Measurements from ENCODE around the gene CCSER2. TPM values are rescaled to one million over a fixed set of nuclear protein-coding genes. Genes with fewer than 3 reads are reported as not detected.

Gene CCSER2
- total RNA-seq, 1 donor from 2014 or later = 49.6 TPM

GRCh38 chr10:84294766-84295447, 33.5 kb upstream of the CCSER2 start:
- no peak for TF ChIP-seq CTCF (IDR thresholded peaks at IDR 0.05; ENCODE audit: unreplicated experiment)
- H3K36me3 Mint-ChIP-seq (ENCODE audit: insufficient read depth) = no peaks in the 10 kb centered on the region
- H3K4me1 Mint-ChIP-seq (ENCODE audit: low read depth) = no peaks in the 10 kb centered on the region
- no peaks in the 10 kb centered on the region for H3K9me3 Mint-ChIP-seq (ENCODE audit: low read depth)
- no peak overlapping the region for H3K4me3 Mint-ChIP-seq (ENCODE audit: low read depth)
- peaks cover 4% of the 10 kb centered on the region for H3K27me3 Mint-ChIP-seq
- no peak overlapping the region for H3K27ac Mint-ChIP-seq
- no peak for DNase-seq (ENCODE audit: low spot score, unreplicated experiment)

DNA sequence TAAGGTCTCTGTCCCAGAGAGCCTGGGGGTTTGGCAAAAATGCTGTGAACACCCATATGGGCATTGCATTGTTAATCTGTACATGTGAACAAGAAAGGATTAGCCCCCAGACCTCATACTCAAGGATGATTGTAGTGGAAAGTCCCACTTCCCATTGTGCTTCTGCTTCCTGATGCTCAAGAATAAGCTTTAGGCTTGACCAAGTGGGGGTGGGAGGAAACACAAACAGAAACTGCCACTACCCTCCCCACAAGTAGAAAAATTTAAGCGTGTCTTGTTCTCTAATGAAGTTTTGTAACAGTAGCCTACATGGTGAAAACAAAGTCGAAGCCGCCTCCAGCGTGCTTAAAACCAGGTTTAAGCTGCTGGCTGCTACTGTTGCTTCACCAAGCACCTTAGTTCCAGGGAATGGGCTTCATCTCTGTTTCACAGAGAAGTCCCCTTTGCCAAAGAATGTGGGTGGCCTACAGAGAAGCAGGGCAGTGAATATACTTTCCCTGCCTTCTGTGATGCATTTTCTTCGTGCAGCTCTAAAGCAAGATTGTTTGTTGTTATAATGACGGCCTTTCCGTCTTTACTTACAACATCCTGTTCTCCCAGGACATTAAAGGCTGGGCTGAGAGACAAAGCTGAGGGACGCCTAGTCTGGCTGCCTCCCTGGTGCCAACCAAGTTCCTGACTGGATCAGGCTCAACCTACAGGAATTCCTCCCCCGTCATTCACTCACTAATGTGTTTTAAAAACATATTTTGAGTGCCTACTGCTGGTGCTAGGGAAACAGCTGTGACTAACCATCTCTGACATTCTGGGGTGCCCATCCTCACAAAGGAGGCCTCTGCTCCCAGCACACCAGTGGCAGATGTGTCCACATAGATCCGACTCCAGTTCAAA, 32.1 kb upstream of the CCSER2 start:
- H3K27me3 Mint-ChIP-seq = peaks cover 4% of the 10 kb centered on the region
- no peak for TF ChIP-seq CTCF (IDR thresholded peaks at IDR 0.05; ENCODE audit: unreplicated experiment)
- no peak overlapping the region for H3K27ac Mint-ChIP-seq
- no peak for DNase-seq (ENCODE audit: low spot score, unreplicated experiment)
- H3K9me3 Mint-ChIP-seq (ENCODE audit: low read depth) = no peaks in the 10 kb centered on the region
- H3K4me3 Mint-ChIP-seq (ENCODE audit: low read depth) = no peak overlapping the region
- H3K4me1 Mint-ChIP-seq (ENCODE audit: low read depth) = no peaks in the 10 kb centered on the region
- no peaks in the 10 kb centered on the region for H3K36me3 Mint-ChIP-seq (ENCODE audit: insufficient read depth)

GRCh38 chr10:84298057-84298456, 30.3 kb upstream of the CCSER2 start:
- H3K4me1 Mint-ChIP-seq (ENCODE audit: low read depth) = no peaks in the 10 kb centered on the region
- DNase-seq (ENCODE audit: low spot score, unreplicated experiment) = no peak
- no peak overlapping the region for H3K27ac Mint-ChIP-seq
- peaks cover 4% of the 10 kb centered on the region for H3K27me3 Mint-ChIP-seq
- no peak for TF ChIP-seq CTCF (IDR thresholded peaks at IDR 0.05; ENCODE audit: unreplicated experiment)
- no peaks in the 10 kb centered on the region for H3K9me3 Mint-ChIP-seq (ENCODE audit: low read depth)
- H3K36me3 Mint-ChIP-seq (ENCODE audit: insufficient read depth) = no peaks in the 10 kb centered on the region
- no peak overlapping the region for H3K4me3 Mint-ChIP-seq (ENCODE audit: low read depth)

DNA sequence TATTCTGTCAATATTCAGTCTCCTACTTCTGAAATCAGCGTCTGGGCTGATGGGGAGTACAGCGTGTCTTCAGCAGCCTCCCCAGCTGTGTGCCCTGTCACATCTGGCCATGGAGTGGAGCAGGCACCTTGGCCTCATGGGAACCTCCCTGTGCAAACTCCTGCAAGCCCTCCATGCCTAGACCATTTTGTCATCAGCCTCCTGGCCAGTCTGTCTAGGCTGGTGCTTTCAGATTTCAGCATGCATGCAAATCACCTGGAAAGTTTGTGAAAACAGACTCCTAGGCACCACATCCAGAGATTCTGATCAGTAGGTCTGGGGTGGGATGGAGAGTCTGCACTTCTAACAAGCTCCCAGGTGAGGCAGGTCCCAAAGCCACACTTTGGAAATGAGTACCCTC, 26.2 kb upstream of the CCSER2 start:
- H3K27ac Mint-ChIP-seq = no peak overlapping the region
- peaks cover 5% of the 10 kb centered on the region for H3K4me1 Mint-ChIP-seq (ENCODE audit: low read depth)
- H3K4me3 Mint-ChIP-seq (ENCODE audit: low read depth) = no peak overlapping the region
- H3K36me3 Mint-ChIP-seq (ENCODE audit: insufficient read depth) = no peaks in the 10 kb centered on the region
- H3K9me3 Mint-ChIP-seq (ENCODE audit: low read depth) = no peaks in the 10 kb centered on the region
- no peak for TF ChIP-seq CTCF (IDR thresholded peaks at IDR 0.05; ENCODE audit: unreplicated experiment)
- peaks cover 4% of the 10 kb centered on the region for H3K27me3 Mint-ChIP-seq
- no peak for DNase-seq (ENCODE audit: low spot score, unreplicated experiment)

GRCh38 chr10:84306751-84307384, 21.5 kb upstream of the CCSER2 start:
- H3K27ac Mint-ChIP-seq = no peak overlapping the region
- no peaks in the 10 kb centered on the region for H3K36me3 Mint-ChIP-seq (ENCODE audit: insufficient read depth)
- peaks cover 8% of the 10 kb centered on the region for H3K4me1 Mint-ChIP-seq (ENCODE audit: low read depth)
- no peak for TF ChIP-seq CTCF (IDR thresholded peaks at IDR 0.05; ENCODE audit: unreplicated experiment)
- DNase-seq (ENCODE audit: low spot score, unreplicated experiment) = no peak
- H3K4me3 Mint-ChIP-seq (ENCODE audit: low read depth) = no peak overlapping the region
- no peaks in the 10 kb centered on the region for H3K9me3 Mint-ChIP-seq (ENCODE audit: low read depth)
- no peaks in the 10 kb centered on the region for H3K27me3 Mint-ChIP-seq
